ENCODE data around the gene ZNF784. TPM values are rescaled to one million over a fixed set of nuclear protein-coding genes. Genes with fewer than 3 reads are reported as not detected.

ZNF784 gene
- total and polyA plus RNA-seq, 9 of the 15 experiments (the other 6 are each of a cell fraction or from before 2014, with no cell fraction given) = 0.14 to 6.1 (median 2.1) TPM

- TF ChIP-seq CXXC5 (CRISPR knock-in tag; IDR thresholded peaks at IDR 0.05) = peak; percentile 88
- no peak for TF ChIP-seq ZNF253 (CRISPR knock-in tag; conservative IDR thresholded peaks at IDR 0.05)
- TF ChIP-seq WHSC1 (IDR thresholded peaks at IDR 0.05; ENCODE audit: low read length) = no peak
- TF ChIP-seq ATF2 (CRISPR knock-in tag; IDR thresholded peaks at IDR 0.05) = peak; percentile 85
- no peak for TF ChIP-seq BCL6 (CRISPR knock-in tag; IDR thresholded peaks at IDR 0.05)
- no peak for TF ChIP-seq TAF1 (IDR thresholded peaks at IDR 0.05; ENCODE audit: control insufficient read depth, extremely low read depth, insufficient read depth, low read length, severe bottlenecking)
- TF ChIP-seq CGGBP1 (CRISPR knock-in tag; IDR thresholded peaks at IDR 0.05) = no peak
- peak; percentile 90; the same call in 1 of the 2 replicates for TF ChIP-seq EP400 (IDR thresholded peaks at IDR 0.05)
- TF ChIP-seq ADNP (tag; IDR thresholded peaks at IDR 0.05) = no peak
- peak; percentile 54 for TF ChIP-seq HMGN3 (IDR thresholded peaks at IDR 0.05; ENCODE audit: borderline replicate concordance, extremely low read depth, insufficient read length, low read depth, low read length)
- no peak for TF ChIP-seq ZBTB7A (IDR thresholded peaks at IDR 0.05; ENCODE audit: borderline replicate concordance, control insufficient read depth, low read depth, low read length)
- TF ChIP-seq U2AF1 (optimal IDR thresholded peaks at IDR 0.05; ENCODE audit: low read depth, low read length) = no peak
- TF ChIP-seq ZBTB33 (CRISPR knock-in tag; IDR thresholded peaks at IDR 0.05) = peak; percentile 100
- TF ChIP-seq SMC3 (conservative IDR thresholded peaks at IDR 0.05; ENCODE audit: insufficient read depth, low read depth, low read length) = no peak; the same call in 1 of the 2 replicates
- no peak for TF ChIP-seq PHF8 (IDR thresholded peaks at IDR 0.05; ENCODE audit: borderline replicate concordance, low read length)
- no peak for TF ChIP-seq HDAC8 (tag; IDR thresholded peaks at IDR 0.05)
- no peak for TF ChIP-seq POLR3G (IDR thresholded peaks at IDR 0.05; ENCODE audit: extremely low read depth, insufficient read length, insufficient replicate concordance)
- TF ChIP-seq RFX7 (CRISPR knock-in tag; IDR thresholded peaks at IDR 0.05) = no peak
- no peak for TF ChIP-seq MLLT1 (IDR thresholded peaks at IDR 0.05)
- TF ChIP-seq ESRRB (CRISPR knock-in tag; IDR thresholded peaks at IDR 0.05; ENCODE audit: borderline replicate concordance) = no peak
- no peak for TF ChIP-seq BRF1 (IDR thresholded peaks at IDR 0.05; ENCODE audit: borderline replicate concordance, extremely low read depth, insufficient read length)
- peak; percentile 75; the same call in 1 of the 2 replicates for TF ChIP-seq JUN (IDR thresholded peaks at IDR 0.05; ENCODE audit: borderline replicate concordance, low read depth, low read length)
- TF ChIP-seq JUN (CRISPR knock-in tag; IDR thresholded peaks at IDR 0.05; ENCODE audit: borderline replicate concordance) = peak; percentile 87; the same call in 1 of the 2 replicates
- no peak for TF ChIP-seq MAFF (IDR thresholded peaks at IDR 0.05; ENCODE audit: low read length)
These were observed 15.7 kb upstream of the ZNF784 start (continued) for GRCh38 chr19:55640043-55640576.

Data from K562 (cell line).